HG03469 (cell line): ENCODE results near the gene PTPN11.
"Not testable (repeated sequence)": the region's sequence is repeated elsewhere in the genome, so short reads cannot be mapped to it uniquely, and the experiment has no call there.

Experiments used
- ATAC-seq: cut with Tn5 transposase; IDR thresholded peaks from one replicate; pipeline ENCODE4 v1.9.1; 2021; ENCODE audit warnings: mild to moderate bottlenecking, moderate library complexity, moderate number of reproducible peaks; ENCODE audit not compliant: unreplicated experiment

The PTPN11 gene

DNA sequence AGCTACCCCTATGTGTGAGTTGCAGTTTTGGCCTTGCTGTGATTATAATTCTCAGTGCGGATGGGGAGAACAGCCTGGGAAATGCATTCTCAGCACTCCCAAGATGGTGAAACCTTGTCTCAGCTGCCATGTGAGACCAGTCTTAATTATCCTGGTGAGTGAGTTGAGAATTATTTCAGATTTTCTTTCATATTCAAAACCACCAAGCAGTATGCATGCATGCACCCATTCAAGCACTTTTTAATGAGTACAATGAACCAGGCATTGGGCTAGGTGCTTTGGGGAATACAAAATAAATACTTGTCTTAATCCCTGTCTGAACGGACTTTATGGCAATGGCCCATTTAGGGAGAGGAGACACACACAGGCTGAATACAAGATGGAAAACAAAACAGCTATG, 94.7 kb downstream of the PTPN11 start:
- no peak for ATAC-seq

DNA sequence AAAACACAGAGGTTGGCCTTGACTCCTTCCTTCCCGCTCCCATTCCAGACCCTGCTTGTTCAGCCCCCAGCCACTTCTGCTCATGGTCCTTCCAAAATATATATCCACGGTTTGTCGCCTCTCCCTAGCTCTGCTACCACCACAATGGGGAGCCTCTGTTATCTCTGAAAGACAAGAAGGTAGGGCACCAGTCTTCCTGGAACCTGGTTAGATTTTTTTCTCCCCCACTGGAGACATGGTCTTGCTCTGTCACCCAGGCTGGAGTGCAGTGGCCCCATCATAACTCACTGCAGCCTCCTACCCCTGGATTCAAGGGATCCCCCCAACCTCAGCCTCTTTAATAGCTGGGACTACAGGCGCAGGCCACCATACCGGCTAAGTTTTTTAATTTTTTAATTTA, 95.7 kb downstream of the PTPN11 start:
- ATAC-seq, result no peak

- ATAC-seq, result no peak
Observed at GRCh38 chr12:112514926-112515642, 96.3 kb downstream of the PTPN11 start.

DNA sequence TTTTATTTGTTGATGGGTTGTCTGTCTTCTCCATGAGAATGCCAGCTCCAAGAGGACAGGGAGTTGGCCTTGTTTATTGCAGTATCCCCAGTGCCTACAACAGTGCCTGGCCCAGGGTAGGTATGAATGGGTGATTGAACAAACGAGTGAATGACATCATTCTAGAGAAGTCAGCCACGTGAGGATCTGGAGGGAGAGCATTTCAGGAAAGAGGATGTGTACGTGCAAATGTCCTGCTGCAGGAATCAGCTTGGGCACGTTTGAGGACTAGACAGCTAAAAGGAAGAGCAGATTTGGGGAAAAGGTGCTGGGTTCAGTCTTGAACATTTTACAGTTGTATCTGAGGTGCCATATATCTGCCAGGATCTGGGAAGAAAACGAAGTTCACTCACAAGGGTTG, 97.1 kb downstream of the PTPN11 start:
- ATAC-seq, result no peak

- no peak for ATAC-seq
Observed at GRCh38 chr12:112517730-112518364, 99.1 kb downstream of the PTPN11 start.

DNA sequence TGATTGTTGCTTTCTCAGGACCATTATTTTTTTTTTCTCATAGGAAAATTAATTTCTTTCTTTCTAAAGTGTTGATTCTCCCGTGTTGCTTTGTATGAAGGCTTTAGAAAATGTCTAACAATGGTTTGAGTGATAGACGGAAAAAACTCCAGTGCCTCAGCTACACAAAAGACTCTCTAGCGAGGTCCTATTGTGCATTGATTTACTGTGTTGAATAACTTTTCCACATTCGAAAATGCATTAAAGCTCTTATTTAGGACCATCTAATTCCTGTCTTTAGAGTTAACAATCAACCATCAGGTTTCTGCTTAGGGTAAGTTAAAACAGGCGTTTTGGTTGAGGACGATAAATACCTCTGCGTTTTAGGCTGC, 99.6 kb downstream of the PTPN11 start:
- no peak for ATAC-seq

GRCh38 chr12:112519841-112520340, 101.1 kb downstream of the PTPN11 start:
- not testable (repeated sequence) for ATAC-seq

DNA sequence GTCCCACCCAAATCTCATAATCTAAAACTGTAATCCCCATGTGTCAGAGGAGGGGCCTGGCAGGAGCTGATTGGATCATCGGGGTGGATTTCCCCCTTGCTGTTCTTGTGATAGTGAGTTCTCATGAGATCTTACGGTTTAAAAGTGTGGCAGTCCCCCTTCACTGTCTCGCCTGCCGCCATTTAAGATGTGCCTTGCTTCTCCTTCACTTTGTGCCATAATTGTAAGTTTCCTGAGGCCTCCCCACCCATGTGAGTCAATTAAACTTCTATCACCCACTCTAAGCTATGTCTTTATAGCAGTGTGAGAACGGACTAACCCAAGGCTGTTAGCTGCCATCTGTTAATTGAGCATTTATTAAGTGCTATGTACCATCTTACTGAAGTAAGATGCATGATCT, 105.1 kb downstream of the PTPN11 start:
- no peak for ATAC-seq

DNA sequence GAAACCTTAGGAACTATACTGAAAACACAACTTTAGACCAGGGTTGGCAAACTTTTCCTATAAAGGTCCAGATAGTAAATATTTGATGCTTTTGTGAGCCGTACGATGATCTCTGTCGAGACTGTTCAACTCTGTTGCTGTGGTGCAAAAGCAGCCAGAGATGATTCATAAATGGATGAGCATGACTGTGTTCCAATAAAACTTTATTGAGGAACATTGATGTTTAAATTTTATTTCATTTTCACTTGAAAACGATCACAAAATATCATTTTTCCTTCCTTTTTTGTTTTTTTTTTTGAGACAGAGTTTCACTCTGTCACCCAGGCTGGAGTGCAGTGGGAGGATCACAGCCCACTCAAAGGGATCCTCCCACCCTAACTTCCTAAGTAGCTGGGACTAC, 105.5 kb downstream of the PTPN11 start:
- ATAC-seq, result no peak

- no peak for ATAC-seq
Observed at GRCh38 chr12:112524676-112525425, 106.1 kb downstream of the PTPN11 start.

DNA sequence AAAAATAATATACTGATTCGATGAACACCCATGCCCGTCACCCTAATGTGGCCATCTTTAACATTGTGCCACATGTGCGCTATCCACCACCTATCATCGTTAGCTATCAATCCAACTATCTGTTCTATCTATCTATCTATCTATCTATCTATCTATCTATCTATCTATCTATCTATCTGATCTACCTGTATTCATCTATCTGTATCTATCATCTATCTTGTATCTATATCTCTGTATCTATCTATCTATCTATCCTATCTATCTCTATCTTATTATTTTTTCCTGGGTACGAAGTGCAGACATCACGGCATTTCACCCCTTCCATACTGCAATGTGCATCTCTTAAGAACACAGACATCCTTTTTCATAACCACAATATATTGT, 106.7 kb downstream of the PTPN11 start:
- no peak for ATAC-seq

- ATAC-seq, result no peak
Observed at GRCh38 chr12:112527082-112527481, 108.3 kb downstream of the PTPN11 start.

- no peak for ATAC-seq
Observed at GRCh38 chr12:112527501-112527900, 108.8 kb downstream of the PTPN11 start.

- no peak for ATAC-seq
Observed at GRCh38 chr12:112528521-112528920, 109.8 kb downstream of the PTPN11 start.

- no peak for ATAC-seq
Observed at GRCh38 chr12:112530941-112531340, 112.2 kb downstream of the PTPN11 start.

DNA sequence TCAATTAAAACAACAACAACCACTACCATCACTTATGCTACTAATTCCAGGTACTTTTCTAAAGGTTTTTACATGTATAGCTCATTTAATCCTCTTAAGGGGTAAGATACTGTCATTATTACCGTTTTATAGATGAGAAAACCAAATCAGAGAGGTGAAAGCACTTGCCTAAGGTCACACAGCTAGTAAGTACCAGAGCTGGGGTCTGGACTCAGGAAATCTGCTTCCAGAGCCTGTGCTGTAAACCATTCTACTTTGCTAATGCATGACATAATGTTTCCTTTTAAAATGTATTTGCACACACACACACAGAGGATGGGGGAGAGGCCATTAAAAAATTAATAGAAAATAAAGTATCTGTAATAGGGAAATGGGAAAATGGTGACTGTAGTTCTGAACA, 113.4 kb downstream of the PTPN11 start:
- ATAC-seq, result no peak

- no peak for ATAC-seq
Observed at GRCh38 chr12:112533528-112533927, 114.8 kb downstream of the PTPN11 start.

DNA sequence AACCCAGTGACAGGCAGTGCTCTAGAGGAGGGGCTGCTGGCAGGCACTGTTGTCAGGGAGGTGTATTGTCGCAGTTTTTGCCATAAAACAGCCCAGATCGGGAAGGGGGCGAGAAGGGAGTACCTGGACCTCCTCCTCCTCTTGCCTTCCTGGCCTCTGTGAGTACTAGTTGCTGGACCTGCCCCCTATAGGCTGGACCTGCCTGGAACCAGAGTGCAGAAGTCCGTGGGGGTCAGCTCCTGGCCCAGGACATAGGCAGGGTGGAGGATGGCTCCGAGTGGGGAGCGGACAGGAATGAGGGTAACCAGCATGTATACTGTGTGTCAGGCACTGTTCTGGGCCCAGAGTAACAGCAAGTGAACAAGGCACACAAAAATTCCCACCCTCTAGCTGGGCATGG, 116.3 kb downstream of the PTPN11 start:
- ATAC-seq, result no peak

DNA sequence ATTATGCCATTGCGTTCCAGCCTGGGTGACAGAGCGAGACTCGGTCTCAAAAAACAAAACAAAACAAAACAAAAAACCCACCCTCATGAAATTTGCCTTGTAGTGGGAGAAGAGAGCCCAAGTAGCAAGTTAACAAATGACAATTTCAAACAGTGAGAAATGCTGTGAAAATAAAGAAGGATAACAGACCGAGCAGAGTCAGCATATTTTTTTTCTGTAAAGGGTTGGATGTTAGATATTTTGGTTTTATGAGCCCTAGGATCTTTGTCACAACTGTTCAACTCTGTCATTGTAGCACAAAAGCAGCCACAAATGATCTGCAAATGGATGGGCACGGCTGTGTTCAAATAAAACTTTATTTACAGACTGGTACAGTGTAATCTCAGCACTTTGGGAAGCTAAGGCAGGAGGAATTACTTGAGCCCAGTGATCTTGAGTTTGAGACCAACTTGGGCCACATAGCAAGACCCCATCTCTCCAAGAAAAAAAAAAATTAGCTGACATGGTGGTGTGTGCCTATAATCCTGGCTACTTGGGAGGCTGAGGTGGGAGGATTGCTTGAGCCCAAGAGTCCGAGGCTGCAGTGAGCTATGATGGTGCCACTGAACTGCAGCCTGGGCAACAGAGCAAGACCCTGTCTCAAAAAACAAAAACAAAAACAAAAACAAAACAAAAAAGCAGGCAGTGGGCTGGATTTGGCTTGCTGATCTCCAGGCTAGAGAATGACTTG, 117.1 kb downstream of the PTPN11 start:
- no peak for ATAC-seq

- ATAC-seq, result no peak
Observed at GRCh38 chr12:112536367-112536730, 117.6 kb downstream of the PTPN11 start.

DNA sequence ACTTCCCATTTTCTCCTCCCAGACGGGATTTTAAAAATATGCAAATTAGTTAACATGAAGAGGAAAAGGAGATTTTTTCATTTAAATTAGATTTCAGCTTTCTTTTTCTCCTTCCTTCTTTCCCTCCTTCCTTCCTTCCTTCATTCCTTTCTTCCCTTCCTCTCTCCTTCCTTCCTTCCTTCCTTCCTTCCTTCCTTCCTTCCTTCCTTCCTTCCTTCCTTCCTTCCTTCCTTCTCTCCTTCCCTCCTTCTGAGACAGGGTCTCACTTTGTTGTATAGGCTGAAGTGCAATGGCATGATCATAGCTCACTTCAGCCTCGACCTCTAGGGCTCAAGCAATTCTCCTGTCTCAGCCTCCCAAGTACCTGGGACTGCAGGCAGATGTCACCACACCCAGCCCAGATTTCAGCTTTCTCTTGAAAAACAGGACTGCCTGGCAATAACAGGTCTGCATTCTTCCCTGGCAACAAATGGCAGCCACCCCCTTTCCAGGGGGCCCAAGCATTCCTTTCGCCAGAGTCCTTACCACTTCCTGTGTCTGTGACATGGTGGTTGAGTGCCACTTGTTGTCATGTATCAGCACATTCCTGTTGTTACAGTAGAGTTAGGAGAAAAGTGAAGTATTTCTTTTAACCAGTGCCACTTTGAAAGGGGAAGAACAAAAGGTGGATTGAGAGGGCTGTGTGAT, 119.1 kb downstream of the PTPN11 start:
- no peak for ATAC-seq
